AG10803 (cell line): ENCODE data around the gene SOBP.

ENCODE experiments used
- DNase-seq: peaks from one replicate; pipeline ENCODE4 v3.0.0; 2010; ENCODE audit warnings: low read depth
- H3K4me3 ChIP-seq: 2 replicates; pipeline ENCODE4 v1.5.1; 2011; ENCODE audit warnings: mild to moderate bottlenecking, low read length, control low read depth
- CTCF ChIP-seq: conservative IDR thresholded peaks from 2 replicates; pipeline ENCODE4 v1.5.1; 2011; ENCODE audit warnings: mild to moderate bottlenecking, low read length, control low read depth, inconsistent platforms

Gene SOBP

GRCh38 chr6:107607116-107607515, 117.2 kb downstream of the SOBP start:
- H3K4me3 ChIP-seq = no peak overlapping the region
- peak; percentile 13 for DNase-seq
- no peak for TF ChIP-seq CTCF

DNA sequence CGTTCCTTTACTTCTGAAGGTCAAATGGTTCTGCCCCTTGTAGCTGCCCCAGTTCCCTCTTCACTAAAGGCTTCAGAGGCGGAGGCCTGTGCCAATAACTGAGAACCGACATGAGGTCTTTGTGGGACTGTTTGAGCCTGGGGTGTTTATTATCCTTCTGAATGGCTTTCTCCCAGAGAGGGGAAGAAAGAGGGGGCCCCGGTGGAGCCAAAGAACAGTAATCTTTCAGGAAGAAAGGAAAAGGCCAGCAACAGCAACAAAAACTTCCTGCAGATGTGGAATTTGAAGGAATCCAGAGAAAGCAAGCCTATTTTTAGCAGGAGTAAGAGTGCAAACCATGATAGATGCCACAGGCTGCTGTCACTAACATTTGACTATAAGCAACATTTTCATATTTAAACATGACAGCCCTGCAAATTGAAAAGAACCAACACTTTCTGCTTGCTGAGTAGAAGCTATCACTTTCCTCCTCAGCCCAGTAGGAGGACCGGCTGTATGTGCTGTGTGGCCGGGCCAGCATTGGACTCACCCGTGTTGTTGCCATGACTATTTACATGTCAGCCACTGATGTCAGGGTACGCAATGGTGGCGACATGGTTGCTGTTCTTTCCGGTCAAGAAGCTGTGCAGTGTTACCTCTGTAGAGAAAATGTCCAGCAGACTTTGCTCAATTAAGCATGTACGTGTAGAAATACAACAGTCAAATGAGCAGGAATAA, 121.3 kb downstream of the SOBP start:
- H3K4me3 ChIP-seq = no peak overlapping the region
- TF ChIP-seq CTCF = no peak
- no peak for DNase-seq

GRCh38 chr6:107612762-107613415, 123.0 kb downstream of the SOBP start:
- no peak overlapping the region for H3K4me3 ChIP-seq
- TF ChIP-seq CTCF = no peak
- DNase-seq = no peak

DNA sequence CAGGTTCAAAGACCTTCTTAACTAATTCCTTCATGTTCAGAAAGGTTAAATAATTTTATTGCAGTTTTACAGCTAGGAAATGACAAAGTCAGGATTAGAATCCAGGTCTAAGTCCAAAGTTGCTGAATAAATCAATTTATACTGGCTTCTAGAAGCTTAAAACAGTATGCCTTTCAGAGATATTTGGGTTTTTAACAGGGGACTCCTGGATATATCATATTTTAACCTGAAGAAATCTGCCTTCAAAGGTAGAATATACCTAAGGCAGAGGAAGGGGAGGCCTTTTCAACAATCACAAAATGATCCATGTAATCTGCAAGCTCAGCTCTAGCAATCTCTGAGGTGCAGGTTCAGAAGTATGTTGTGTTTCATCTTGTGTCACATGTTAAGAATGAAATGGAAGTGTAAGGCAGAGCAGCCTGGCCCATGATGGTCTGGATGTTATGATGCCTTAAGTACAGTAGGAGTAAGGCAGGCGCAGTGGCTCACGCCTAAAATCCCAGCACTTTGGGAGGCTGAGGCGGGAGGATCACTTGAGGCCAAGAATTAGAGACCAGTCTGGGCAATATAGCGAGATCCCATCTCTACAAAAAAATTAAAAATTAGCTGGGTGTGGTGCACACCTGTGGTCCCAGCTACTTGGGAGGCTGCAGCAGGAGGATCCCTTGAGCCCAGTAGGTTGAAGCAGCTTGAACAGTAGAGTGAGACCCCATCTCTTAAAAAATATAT, 123.9 kb downstream of the SOBP start:
- DNase-seq = no peak
- no peak overlapping the region for H3K4me3 ChIP-seq

DNA sequence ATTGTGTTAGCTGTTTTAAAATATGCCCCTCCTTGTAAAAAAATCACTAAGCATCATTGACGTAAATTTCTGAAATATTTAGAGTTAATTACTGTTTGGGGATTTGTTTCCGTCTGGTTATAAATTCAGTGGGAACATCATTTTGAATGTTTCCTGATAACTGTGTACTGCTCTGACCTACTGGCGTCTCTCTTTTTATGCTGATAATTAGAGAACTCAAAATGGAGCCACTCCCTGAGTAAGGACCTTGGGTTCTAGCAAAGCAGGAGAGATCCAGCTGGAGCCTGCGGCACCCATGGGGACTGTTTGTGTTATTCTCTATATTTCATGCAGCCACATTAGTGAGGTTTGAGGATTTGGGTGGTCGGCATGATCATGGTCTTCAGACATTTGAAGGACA, 124.9 kb downstream of the SOBP start:
- no peak for DNase-seq
- H3K4me3 ChIP-seq = no peak overlapping the region
- TF ChIP-seq CTCF = no peak

More for the DNA sequence above, 123.9 kb downstream of the SOBP start:
- TF ChIP-seq CTCF = no peak

DNA sequence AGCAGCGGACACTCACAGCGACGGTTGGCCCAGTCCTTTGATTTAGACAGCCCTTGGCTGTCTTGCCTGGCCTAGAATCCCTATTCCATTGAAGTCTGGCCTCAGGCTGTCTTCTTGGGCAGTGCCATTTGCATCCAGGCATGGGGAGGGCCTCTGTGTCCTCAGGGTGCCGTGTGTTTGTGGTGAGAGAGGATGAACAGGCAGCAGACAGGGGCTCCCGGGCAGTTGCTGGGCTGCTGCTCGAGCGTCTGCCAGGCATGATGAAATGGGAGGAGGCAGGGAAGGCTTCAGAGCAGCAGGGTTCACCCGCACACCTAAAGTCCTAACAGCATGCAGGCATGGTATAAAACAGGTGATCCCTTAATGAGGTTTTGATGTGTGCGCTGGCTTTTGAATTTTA, 126.9 kb downstream of the SOBP start:
- no peak for DNase-seq
- TF ChIP-seq CTCF = no peak
- H3K4me3 ChIP-seq = no peak overlapping the region
